Measurements from ENCODE around the gene TTN. TPM values are rescaled to one million over a fixed set of nuclear protein-coding genes. Genes with fewer than 3 reads are reported as not detected.

TTN gene
- total RNA-seq, 1 donor from 2014 or later, result under 0.01 TPM

DNA sequence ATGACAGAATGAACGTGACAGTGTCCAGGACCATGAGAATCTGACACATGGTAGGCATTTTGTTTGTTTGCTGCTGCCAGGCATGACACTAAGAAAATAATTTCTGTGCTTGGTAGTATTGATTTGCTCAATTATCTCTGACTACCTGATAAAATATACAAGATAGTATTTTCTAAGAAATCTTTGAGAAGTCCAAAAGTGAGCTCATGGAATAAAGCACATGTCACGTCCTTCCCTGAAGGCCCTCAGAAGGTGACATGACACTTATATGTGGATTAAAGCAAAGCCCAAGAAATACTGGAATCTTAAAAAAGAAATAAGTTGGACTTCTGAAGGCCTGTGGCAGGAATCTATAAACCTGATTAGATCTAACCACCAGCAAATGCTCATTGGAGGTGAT, 3.8 kb upstream of the TTN start:
- no peaks in the 10 kb centered on the region for H3K36me3 ChIP-seq (ENCODE audit: control insufficient read depth, insufficient read depth, low read length)
- H3K4me3 ChIP-seq (ENCODE audit: low read depth, low read length), result no peak overlapping the region
- DNase-seq (ENCODE audit: low read depth), result no peak
- H3K27me3 ChIP-seq (ENCODE audit: control insufficient read depth, insufficient read depth, low read length), result no peaks in the 10 kb centered on the region
- TF ChIP-seq, protein P1, sequence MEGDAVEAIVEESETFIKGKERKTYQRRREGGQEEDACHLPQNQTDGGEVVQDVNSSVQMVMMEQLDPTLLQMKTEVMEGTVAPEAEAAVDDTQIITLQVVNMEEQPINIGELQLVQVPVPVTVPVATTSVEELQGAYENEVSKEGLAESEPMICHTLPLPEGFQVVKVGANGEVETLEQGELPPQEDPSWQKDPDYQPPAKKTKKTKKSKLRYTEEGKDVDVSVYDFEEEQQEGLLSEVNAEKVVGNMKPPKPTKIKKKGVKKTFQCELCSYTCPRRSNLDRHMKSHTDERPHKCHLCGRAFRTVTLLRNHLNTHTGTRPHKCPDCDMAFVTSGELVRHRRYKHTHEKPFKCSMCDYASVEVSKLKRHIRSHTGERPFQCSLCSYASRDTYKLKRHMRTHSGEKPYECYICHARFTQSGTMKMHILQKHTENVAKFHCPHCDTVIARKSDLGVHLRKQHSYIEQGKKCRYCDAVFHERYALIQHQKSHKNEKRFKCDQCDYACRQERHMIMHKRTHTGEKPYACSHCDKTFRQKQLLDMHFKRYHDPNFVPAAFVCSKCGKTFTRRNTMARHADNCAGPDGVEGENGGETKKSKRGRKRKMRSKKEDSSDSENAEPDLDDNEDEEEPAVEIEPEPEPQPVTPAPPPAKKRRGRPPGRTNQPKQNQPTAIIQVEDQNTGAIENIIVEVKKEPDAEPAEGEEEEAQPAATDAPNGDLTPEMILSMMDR (IDR thresholded peaks at IDR 0.05; ENCODE audit: insufficient read depth, low read length, poor library complexity, severe bottlenecking), result no peak

DNA sequence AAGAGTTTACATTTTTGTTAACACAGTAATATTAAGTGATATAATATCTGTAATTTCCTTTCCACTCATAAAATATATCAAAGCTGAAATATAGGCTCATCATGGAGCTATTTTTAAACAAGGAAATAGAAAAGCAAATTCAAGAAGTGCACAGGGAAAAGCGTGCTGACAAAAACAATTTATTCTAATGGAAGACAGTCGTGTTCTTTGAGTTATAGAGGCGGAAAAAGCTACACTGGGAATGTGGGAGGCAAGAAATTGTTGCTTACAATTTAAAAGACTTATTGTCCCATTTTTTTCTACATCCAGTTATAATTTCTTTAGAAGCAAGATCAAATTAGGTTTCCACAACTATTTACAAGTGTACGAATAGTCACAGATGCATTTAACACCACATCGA, 3.2 kb upstream of the TTN start:
- TF ChIP-seq, protein P1 (IDR thresholded peaks at IDR 0.05; ENCODE audit: insufficient read depth, low read length, poor library complexity, severe bottlenecking), result no peak
- no peak for DNase-seq (ENCODE audit: low read depth)

DNA sequence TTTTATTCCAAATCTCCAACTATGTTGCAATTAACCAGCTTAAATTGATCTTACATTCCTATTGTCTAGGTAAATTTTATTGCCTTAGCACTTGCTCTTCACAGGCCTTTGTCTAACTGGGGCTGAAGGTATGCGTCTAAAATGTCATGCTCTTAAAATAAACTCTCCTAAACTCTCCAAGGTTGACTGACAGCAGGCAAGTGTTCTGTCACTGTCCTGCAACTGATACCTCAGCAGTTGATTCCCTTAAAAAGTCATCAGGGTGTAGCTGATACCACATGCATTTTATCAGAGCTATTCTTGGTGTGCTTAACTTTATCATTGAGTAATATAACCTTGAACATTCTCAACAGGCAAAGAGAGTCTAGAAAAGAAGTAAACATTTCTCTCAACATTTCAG, 680 bp downstream of the TTN start:
- no peak for DNase-seq (ENCODE audit: low read depth)
- Histone ChIP-seq H3K36me3 (ENCODE audit: control insufficient read depth, insufficient read depth, low read length) (no peaks in the 10 kb centered on the region), H3K27me3 (ENCODE audit: control insufficient read depth, insufficient read depth, low read length) (no peaks in the 10 kb centered on the region), H3K4me3 (ENCODE audit: low read depth, low read length) (no peak overlapping the region)
- TF ChIP-seq, protein P1 (IDR thresholded peaks at IDR 0.05; ENCODE audit: insufficient read depth, low read length, poor library complexity, severe bottlenecking), result no peak

More for the DNA sequence above, 3.2 kb upstream of the TTN start:
- Histone ChIP-seq H3K27me3 (ENCODE audit: control insufficient read depth, insufficient read depth, low read length) (no peaks in the 10 kb centered on the region), H3K4me3 (ENCODE audit: low read depth, low read length) (no peak overlapping the region), H3K36me3 (ENCODE audit: control insufficient read depth, insufficient read depth, low read length) (no peaks in the 10 kb centered on the region)

DNA sequence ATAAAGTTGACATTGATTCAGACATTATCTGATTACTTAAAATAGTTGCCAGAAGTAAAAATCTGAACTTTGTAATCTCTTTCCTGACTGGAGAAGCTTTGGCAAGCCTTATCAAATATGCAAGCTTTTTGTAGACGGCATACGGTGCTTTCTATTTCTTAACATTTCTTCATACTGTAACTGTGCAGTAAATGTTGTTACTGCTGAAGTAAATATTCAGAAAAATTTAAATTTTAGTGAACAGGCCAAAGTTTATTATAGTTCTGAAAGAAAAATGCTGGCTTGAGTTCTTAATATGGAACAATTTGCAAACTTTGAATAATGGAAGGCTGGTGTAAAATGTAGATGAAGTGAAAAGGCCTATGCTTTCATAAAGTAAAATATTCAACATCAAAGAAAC, 1.8 kb downstream of the TTN start:
- Histone ChIP-seq H3K27me3 (ENCODE audit: control insufficient read depth, insufficient read depth, low read length) (no peaks in the 10 kb centered on the region), H3K36me3 (ENCODE audit: control insufficient read depth, insufficient read depth, low read length) (no peaks in the 10 kb centered on the region), H3K4me3 (ENCODE audit: low read depth, low read length) (no peak overlapping the region)
- TF ChIP-seq, protein P1 (IDR thresholded peaks at IDR 0.05; ENCODE audit: insufficient read depth, low read length, poor library complexity, severe bottlenecking), result no peak
- DNase-seq (ENCODE audit: low read depth), result no peak

DNA sequence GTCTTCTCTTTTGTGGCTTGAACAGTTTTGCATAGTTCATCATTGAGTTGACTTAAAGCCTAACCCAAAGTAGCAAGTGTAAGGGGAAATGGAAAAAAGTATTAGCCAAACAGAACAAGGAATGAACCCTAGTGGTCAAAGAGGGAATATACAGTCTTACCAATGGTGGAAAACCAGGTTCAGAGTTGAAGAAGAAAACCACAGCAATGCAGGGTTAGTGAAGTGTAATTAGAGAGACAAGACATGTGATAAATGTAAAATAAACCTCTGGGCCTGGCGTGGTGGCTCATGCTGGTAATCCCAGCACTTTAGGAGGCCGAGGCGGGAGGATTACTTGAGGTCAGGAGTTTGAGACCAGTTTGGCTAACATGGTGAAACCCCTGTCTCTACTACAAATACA, 2.4 kb downstream of the TTN start:
- Histone ChIP-seq H3K27me3 (ENCODE audit: control insufficient read depth, insufficient read depth, low read length) (no peaks in the 10 kb centered on the region), H3K4me3 (ENCODE audit: low read depth, low read length) (no peak overlapping the region), H3K36me3 (ENCODE audit: control insufficient read depth, insufficient read depth, low read length) (no peaks in the 10 kb centered on the region)
- DNase-seq (ENCODE audit: low read depth), result no peak
- TF ChIP-seq, protein P1 (IDR thresholded peaks at IDR 0.05; ENCODE audit: insufficient read depth, low read length, poor library complexity, severe bottlenecking), result peak; percentile 41

DNA sequence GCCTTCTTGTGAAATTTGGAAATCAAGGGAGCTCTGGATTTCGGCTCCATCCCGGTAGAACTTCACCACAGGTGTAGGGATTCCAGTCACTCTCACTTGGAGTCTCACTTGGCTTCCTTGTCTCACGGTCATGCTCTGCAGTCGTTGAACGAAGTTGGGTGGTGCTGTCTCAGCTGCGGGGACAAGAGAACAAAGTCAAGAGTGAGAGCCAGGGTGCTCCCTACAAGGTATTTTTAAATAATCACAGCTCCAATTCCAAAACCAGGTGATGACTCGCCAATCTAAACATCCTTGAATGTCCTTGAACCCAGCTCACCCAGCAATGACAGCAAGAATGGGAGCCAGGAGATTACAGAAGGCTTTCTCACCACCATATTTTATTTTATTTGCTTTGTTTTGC, 6.7 kb downstream of the TTN start:
- Histone ChIP-seq H3K27me3 (ENCODE audit: control insufficient read depth, insufficient read depth, low read length) (no peaks in the 10 kb centered on the region), H3K4me3 (ENCODE audit: low read depth, low read length) (no peak overlapping the region), H3K36me3 (ENCODE audit: control insufficient read depth, insufficient read depth, low read length) (no peaks in the 10 kb centered on the region)
- no peak for DNase-seq (ENCODE audit: low read depth)
- TF ChIP-seq, protein P1 (IDR thresholded peaks at IDR 0.05; ENCODE audit: insufficient read depth, low read length, poor library complexity, severe bottlenecking), result no peak

Data from kidney epithelial cell (primary cell).